ENCODE results near the gene LCN1. TPM values are rescaled to one million over a fixed set of nuclear protein-coding genes. Genes with fewer than 3 reads are reported as not detected.

The LCN1 gene
- total RNA-seq, 1 donor from 2014 or later = not detected

DNA sequence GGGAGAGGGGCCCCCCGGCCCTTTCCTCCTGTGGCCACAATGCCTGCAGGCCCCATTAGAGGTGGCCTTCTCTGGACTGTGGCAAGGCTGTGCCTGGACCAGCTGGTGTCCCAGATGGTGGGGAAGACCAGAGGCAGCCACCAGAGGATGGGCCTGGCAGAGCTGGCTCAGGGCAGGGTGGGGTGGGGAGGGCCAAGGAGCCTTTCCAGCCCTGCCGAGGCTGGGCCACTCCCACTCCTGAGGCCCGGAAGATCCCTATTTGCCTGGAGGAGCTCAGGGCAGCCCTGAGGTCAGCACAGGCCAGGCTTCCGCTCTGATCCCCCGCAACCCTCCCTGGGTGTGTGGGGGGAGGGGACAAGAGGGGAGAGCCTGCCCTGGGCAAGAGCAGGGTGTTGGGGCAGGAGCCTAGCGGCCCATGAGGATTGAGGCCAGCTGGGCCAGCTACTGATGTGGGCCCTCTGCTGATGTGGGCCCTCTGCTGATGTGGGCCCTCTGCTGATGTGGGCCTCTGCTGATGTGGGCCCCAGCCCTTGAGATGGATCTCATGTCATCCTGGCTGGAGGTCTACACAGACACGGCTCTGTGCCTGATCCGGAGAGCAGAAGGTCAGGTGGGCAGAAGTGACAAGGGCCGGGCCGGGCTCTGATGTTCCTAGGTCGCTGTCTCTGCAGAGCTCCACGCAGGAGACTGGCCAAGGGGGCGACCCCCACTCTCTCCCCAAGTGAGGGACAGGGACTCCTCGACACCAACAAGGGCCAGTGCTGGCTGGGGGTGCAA, 14.7 kb upstream of the LCN1 start:
- H3K4me1 Mint-ChIP-seq (ENCODE audit: low read depth, unreplicated experiment) = peaks cover 5% of the 10 kb centered on the region
- peaks cover 15% of the 10 kb centered on the region for H3K36me3 Mint-ChIP-seq (ENCODE audit: unreplicated experiment)
- no peak overlapping the region for H3K27ac Mint-ChIP-seq (ENCODE audit: unreplicated experiment)
- peaks cover 8% of the 10 kb centered on the region for H3K27me3 Mint-ChIP-seq (ENCODE audit: unreplicated experiment)
- H3K4me3 Mint-ChIP-seq (ENCODE audit: unreplicated experiment) = no peak overlapping the region
- no peak for DNase-seq
- peaks cover 5% of the 10 kb centered on the region for H3K9me3 Mint-ChIP-seq (ENCODE audit: unreplicated experiment)
- TF ChIP-seq, protein P1, sequence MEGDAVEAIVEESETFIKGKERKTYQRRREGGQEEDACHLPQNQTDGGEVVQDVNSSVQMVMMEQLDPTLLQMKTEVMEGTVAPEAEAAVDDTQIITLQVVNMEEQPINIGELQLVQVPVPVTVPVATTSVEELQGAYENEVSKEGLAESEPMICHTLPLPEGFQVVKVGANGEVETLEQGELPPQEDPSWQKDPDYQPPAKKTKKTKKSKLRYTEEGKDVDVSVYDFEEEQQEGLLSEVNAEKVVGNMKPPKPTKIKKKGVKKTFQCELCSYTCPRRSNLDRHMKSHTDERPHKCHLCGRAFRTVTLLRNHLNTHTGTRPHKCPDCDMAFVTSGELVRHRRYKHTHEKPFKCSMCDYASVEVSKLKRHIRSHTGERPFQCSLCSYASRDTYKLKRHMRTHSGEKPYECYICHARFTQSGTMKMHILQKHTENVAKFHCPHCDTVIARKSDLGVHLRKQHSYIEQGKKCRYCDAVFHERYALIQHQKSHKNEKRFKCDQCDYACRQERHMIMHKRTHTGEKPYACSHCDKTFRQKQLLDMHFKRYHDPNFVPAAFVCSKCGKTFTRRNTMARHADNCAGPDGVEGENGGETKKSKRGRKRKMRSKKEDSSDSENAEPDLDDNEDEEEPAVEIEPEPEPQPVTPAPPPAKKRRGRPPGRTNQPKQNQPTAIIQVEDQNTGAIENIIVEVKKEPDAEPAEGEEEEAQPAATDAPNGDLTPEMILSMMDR (IDR thresholded peaks at IDR 0.05; ENCODE audit: partially characterized antibody, unreplicated experiment) = no peak

DNA sequence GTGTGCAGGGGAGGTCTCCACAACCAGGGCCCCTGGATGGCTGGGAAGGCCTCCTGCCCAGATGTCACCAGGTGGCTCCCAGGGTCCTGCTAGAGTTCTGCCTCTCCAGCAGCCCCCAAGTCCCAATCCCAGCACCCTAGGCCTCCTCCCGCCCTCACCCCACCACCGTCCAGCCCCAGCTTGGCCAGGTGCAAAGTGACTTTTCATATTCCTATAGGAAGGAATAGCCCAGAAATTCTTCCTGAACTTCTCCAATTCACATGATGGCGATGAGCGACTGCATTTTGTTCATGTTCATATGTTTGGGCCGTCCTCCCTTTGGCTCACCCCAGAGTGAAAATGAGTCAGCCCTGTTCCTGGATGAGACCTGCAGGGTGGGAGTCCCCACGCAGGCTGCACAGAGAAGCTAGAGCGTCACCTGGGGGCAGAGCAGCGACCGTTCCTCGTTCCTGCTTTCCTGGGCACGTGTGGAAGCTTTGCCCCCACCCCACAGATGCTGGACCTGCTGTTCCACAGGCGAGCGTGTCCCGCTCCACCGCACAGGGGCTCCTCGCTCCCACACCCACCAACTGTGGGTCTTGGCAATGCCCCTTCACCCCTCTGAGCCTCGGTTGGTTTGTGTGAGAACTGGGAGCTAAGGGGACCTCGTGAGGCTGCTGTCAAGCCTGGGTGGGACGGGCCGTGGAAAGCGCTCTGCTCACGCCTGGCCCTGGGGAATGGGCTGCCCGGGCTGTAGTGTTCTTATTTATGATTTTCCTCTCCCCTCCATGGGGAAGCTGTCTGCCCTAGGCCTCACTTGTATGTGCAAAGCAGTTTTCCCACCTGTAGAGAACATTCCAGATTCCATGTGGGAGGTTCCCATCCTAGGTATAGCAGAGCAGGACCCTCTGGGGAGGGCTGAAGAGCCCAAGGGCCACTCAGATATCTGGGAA, 13.9 kb upstream of the LCN1 start:
- Mint-ChIP-seq H3K4me3 (ENCODE audit: unreplicated experiment) (no peak overlapping the region), H3K9me3 (ENCODE audit: unreplicated experiment) (peaks cover 5% of the 10 kb centered on the region), H3K4me1 (ENCODE audit: low read depth, unreplicated experiment) (peaks cover 2% of the 10 kb centered on the region), H3K36me3 (ENCODE audit: unreplicated experiment) (peaks cover 15% of the 10 kb centered on the region), H3K27me3 (ENCODE audit: unreplicated experiment) (peaks cover 6% of the 10 kb centered on the region), H3K27ac (ENCODE audit: unreplicated experiment) (no peak overlapping the region)
- TF ChIP-seq, protein P1 (IDR thresholded peaks at IDR 0.05; ENCODE audit: partially characterized antibody, unreplicated experiment) = no peak
- DNase-seq = no peak

DNA sequence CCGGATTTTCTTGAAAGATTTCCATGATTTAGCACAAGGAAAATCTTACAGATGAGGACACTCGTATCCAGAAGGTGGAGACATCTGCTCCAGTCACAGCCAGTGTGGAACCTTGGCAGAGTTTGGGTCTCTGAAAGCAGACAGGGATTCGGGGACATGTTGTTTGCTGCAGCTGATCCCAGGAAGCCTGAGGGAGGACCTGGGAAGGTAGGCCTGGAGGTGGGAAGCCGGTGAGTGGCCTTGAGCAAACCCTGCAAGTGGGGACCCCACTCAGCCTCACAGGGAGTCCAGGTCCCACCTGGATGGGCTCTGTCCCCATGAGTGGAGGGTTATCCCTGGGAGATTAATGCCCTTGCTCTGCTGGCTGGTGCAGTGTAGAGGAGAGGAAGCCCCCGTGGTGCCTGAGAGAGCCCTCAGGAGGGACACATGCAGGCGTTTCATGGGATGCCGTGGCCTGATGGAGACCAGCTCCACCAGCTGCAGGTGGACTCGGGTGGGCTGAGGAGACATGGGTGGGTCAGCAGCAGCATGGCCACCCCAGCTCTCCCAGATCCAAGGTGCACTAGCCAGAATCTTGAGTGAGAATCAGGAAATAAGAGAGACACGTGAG, 12.9 kb upstream of the LCN1 start:
- Mint-ChIP-seq H3K27ac (ENCODE audit: unreplicated experiment) (no peak overlapping the region), H3K4me3 (ENCODE audit: unreplicated experiment) (no peak overlapping the region), H3K4me1 (ENCODE audit: low read depth, unreplicated experiment) (peaks cover 2% of the 10 kb centered on the region), H3K9me3 (ENCODE audit: unreplicated experiment) (peaks cover 5% of the 10 kb centered on the region), H3K36me3 (ENCODE audit: unreplicated experiment) (peaks cover 15% of the 10 kb centered on the region), H3K27me3 (ENCODE audit: unreplicated experiment) (peaks cover 6% of the 10 kb centered on the region)
- TF ChIP-seq, protein P1 (IDR thresholded peaks at IDR 0.05; ENCODE audit: partially characterized antibody, unreplicated experiment) = no peak
- no peak for DNase-seq

DNA sequence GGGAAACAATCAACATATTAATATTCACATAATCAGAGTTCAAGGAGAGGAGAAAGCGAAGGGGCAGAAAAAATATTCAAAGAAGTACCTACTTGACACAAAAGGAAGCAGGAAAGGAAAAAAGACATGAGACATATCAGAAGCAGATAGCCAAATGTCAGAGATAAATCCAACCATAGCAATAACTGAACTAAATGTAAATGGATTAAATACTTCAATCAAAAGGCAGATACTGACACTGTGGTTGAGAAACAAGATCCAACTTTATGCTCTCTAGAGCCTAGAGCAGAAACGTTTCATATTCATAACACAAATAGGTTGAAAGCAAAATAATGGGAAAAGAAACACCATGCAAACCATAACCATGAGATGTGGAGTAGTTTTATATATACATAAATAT, 11.8 kb upstream of the LCN1 start:
- Mint-ChIP-seq H3K4me3 (ENCODE audit: unreplicated experiment) (no peak overlapping the region), H3K36me3 (ENCODE audit: unreplicated experiment) (peaks cover 15% of the 10 kb centered on the region), H3K4me1 (ENCODE audit: low read depth, unreplicated experiment) (peaks cover 2% of the 10 kb centered on the region), H3K27ac (ENCODE audit: unreplicated experiment) (no peak overlapping the region), H3K9me3 (ENCODE audit: unreplicated experiment) (peaks cover 5% of the 10 kb centered on the region), H3K27me3 (ENCODE audit: unreplicated experiment) (peaks cover 6% of the 10 kb centered on the region)
- no peak for DNase-seq
- TF ChIP-seq, protein P1 (IDR thresholded peaks at IDR 0.05; ENCODE audit: partially characterized antibody, unreplicated experiment) = no peak
